ENCODE data around the gene KIAA0232.

- TF ChIP-seq, protein P1, sequence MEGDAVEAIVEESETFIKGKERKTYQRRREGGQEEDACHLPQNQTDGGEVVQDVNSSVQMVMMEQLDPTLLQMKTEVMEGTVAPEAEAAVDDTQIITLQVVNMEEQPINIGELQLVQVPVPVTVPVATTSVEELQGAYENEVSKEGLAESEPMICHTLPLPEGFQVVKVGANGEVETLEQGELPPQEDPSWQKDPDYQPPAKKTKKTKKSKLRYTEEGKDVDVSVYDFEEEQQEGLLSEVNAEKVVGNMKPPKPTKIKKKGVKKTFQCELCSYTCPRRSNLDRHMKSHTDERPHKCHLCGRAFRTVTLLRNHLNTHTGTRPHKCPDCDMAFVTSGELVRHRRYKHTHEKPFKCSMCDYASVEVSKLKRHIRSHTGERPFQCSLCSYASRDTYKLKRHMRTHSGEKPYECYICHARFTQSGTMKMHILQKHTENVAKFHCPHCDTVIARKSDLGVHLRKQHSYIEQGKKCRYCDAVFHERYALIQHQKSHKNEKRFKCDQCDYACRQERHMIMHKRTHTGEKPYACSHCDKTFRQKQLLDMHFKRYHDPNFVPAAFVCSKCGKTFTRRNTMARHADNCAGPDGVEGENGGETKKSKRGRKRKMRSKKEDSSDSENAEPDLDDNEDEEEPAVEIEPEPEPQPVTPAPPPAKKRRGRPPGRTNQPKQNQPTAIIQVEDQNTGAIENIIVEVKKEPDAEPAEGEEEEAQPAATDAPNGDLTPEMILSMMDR (IDR thresholded peaks at IDR 0.05; ENCODE audit: low read depth, low read length): no peak
- no peak for TF ChIP-seq EZH2phosphoT487 (IDR thresholded peaks at IDR 0.05; ENCODE audit: low read depth)
These were observed 101.9 kb downstream of the KIAA0232 start for GRCh38 chr4:6884341-6884870.

All from OCI-LY3 (cell line).